Cardiac fibroblast (primary cell): ENCODE measurements around the gene SPEM2.

Source experiments
- DNase-seq, 2 donors: peaks; one replicate each; pipeline versions ENCODE4 v3.0.0 to v3.0.0-alpha.2; 2010; ENCODE audit warnings: low read depth in 2 of 2
- H3K4me3 ChIP-seq, 2 donors: replicated peaks in 1 of 2; 1 replicate in 1 of 2; 2 replicates in 1 of 2; pipeline ENCODE4 v1.5.1; 2011; ENCODE audit warnings: low read depth in 2 of 2, low read length in 2 of 2, mild to moderate bottlenecking in 2 of 2, moderate library complexity in 1 of 2
- CTCF ChIP-seq: IDR thresholded peaks from one replicate; pipeline ENCODE4 v1.5.1; 2011; ENCODE audit warnings: low read depth, mild to moderate bottlenecking, low read length, inconsistent platforms

Gene SPEM2

GRCh38 chr17:7445619-7445968 is 20.2 kb downstream of the SPEM2 start:
- no peak for DNase-seq
- TF ChIP-seq CTCF, result no peak
- peak overlapping the region in 1 of 2 donors; percentile 36 for H3K4me3 ChIP-seq

DNA sequence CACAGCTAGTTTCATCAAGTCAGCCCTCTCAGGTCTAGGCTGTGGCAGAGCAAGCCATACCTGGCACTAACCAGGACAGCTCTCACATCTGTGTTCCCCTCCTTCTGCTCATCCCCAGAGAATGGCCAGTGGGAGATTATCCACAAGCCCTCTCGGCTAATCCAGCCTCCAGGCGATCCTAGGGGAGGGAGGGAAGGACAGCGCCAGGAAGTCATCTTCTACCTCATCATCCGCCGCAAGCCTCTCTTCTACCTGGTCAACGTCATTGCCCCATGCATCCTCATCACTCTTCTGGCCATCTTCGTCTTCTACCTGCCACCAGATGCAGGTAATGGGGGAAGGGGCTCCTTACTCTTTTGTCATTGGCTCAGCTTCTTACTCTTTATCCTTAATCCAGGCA is 23.0 kb downstream of the SPEM2 start:
- no peak for DNase-seq
- no peak for TF ChIP-seq CTCF
- no peak overlapping the region for H3K4me3 ChIP-seq

DNA sequence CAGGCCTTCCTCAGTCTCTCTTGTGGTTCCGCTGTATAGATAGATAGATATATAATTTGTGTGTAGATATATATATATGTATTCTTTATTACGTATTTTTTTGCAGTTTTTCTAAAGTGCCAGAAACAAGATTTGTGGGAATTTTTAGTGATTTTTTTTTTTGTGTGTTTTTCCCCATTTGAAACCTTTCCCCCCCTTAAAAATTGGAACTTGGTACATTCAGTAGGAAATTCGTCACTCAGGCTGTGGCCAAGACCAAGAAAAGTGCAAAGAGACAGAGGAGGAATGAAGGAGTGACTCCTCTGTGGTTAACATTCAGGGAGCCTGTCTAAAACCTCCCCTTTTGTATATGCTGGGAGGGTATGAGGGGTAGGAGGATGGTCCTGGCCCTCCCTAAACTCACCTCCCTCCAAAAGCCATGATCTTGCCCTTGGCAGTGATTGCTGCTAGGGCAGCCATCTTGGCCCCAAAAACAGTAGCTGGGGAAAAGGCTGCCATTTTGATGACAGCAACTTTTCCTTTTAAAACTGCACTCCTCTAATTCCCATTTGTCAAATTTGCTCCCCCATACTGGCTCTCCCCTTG is 34.6 kb downstream of the SPEM2 start:
- no peak for TF ChIP-seq CTCF
- H3K4me3 ChIP-seq, result no peak overlapping the region
- peak in 1 of 2 donors; percentile 32 for DNase-seq

GRCh38 chr17:7460850-7461660 is 35.6 kb downstream of the SPEM2 start:
- no peak overlapping the region for H3K4me3 ChIP-seq

DNA sequence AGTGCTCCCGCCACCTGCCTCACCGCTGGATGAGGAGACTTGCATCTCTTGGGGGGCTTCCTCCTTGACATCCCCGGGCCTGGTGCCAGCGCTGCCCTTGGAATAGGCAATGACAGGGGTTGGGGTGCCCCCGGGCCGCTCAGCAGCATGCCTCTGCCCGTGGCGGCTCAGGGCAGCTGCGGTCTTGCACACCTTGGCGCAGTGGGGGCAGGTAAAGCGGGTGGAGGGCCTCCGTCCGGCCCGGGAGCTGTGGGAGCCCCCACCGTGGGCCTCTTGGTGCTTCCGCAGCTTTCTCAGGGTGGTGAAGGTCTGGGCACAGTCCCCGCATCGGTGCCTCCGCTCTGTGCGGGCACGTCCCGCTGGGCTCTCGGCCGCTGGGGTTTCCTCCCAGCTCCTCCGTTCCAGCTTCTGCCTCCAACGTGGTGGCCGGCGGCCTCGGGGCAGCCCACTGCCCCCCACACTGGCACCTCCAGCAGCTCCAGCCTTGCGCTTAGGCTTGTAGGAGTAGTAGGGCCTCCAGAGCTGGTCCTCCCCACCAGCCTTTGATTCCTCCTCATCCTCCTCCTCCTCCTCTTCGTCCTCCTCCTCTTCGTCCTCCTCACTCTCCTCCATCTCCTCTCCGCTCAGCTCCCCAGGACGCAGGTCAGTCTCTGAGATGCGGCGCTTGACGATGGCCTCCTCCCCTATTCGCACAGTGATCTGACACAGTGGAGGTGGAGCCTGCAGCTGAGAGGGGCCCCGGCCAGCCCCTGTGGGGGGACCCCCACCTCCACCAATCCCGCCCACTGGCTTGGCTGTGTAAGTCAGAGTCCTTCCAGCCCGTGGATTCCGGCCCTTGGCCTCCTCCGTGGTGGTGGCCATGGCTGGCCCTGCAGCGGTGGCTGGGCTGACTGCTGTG is 37.3 kb downstream of the SPEM2 start:
- no peak overlapping the region for H3K4me3 ChIP-seq
- DNase-seq, result no peak
- no peak for TF ChIP-seq CTCF

More at GRCh38 chr17:7460850-7461660, 35.6 kb downstream of the SPEM2 start:
- TF ChIP-seq CTCF, result no peak
- no peak for DNase-seq

DNA sequence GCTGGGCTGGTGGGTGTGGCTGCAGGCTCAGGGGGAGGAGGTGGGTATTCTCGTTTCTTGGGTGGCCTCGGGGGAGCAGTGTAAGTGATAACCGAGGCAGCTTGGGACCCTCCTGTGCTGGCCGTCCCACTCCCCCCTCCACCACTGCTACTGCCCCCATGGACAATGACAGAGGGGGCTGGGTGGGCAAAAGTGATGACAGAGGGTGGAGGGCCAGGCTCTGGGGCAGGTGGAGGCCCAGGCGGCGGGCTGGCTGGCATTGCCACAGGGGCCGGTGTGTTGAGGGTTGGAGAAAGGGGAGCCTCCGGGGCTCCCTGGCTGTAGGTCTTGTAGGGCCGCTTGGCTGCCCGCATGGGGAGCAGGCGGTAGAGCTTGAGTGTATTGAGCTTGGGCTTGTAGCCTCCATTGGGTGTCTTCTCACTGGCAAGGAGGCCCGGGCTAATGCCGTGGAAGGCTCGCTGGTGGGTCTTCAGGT is 38.0 kb downstream of the SPEM2 start:
- no peak for TF ChIP-seq CTCF
- no peak overlapping the region for H3K4me3 ChIP-seq
- no peak for DNase-seq
